Panc1 (cell line): ENCODE data around the gene PSD4. TPM values are rescaled to one million over a fixed set of nuclear protein-coding genes. Genes with fewer than 3 reads are reported as not detected.

Experiments
- ATAC-seq: fragments of 200-7000 bp; cut with Tn5 transposase; 2 replicates; pipeline ENCODE4 v1.9.1; 2020; ENCODE audit warnings: mild to moderate bottlenecking, moderate library complexity
- BruUV-seq: library from RNA; stranded (reverse); fragments of 400-500 nt; replicated peaks from 2 replicates; lab custom pipeline; 2021; lab: Mats Ljungman, UMichigan
- CTCF ChIA-PET: fragments of 300-600 bp; sonication (Branson Sonifier 250); formaldehyde crosslinking; loops from one replicate; lab custom pipeline; 2022; ENCODE audit warnings: antibody characterized with exemption; lab: Charles Lee
- POLR2A ChIA-PET: fragments of 300-600 bp; sonication (Branson Sonifier 250); formaldehyde crosslinking; loops from one replicate; lab custom pipeline; 2022; ENCODE audit warnings: antibody characterized with exemption; lab: Charles Lee
- DNase-seq: peaks from one replicate; pipeline ENCODE4 v3.0.0-alpha.2; 2010; ENCODE audit warnings: low read depth, low spot score
- H3K27ac ChIP-seq: 2 replicates; pipeline ENCODE4 v1.5.1; 2011; ENCODE audit warnings: mild to moderate bottlenecking, low read length, inconsistent platforms
- H3K27me3 ChIP-seq: fragments of 200-500 bp; sonication (Bioruptor generic); 2 replicates; pipeline ENCODE4 v1.6.0; 2014; ENCODE audit warnings: low read length, inconsistent platforms; ENCODE audit not compliant: control insufficient read depth, insufficient read depth
- H3K36me3 ChIP-seq: fragments of 200-500 bp; sonication (Bioruptor generic); 2 replicates; pipeline ENCODE4 v1.5.1; 2014; ENCODE audit warnings: inconsistent platforms, mild to moderate bottlenecking, low read length, moderate library complexity; ENCODE audit not compliant: control insufficient read depth, insufficient read depth
- H3K4me1 ChIP-seq: 2 replicates; pipeline ENCODE4 v1.5.1; 2011; ENCODE audit warnings: inconsistent platforms, mild to moderate bottlenecking, low read length, moderate library complexity; ENCODE audit not compliant: control insufficient read depth, insufficient read depth
- H3K4me3 ChIP-seq, 2 experiments: 2 replicates each; pipeline ENCODE4 v1.5.1; 2011 to 2012; ENCODE audit warnings: low read depth in 2 of 2, low read length in 2 of 2, mild to moderate bottlenecking in 2 of 2, inconsistent platforms in 1 of 2, moderate library complexity in 1 of 2
- H3K9me3 ChIP-seq: fragments of 200-500 bp; sonication (Bioruptor generic); 2 replicates; pipeline ENCODE4 v1.5.1; 2014; ENCODE audit warnings: low read depth, mild to moderate bottlenecking, inconsistent platforms, low read length, moderate library complexity; ENCODE audit not compliant: control insufficient read depth, insufficient read depth
- POLR2AphosphoS5 ChIP-seq: IDR thresholded peaks from 2 replicates; pipeline ENCODE4 v1.6.1; 2012; ENCODE audit warnings: mild to moderate bottlenecking, low read depth, low read length, moderate library complexity
- SIN3A ChIP-seq: IDR thresholded peaks from 2 replicates; pipeline ENCODE4 v1.6.1; 2012; ENCODE audit warnings: low read depth, mild to moderate bottlenecking, low read length, moderate library complexity, borderline replicate concordance; ENCODE audit not compliant: insufficient read depth
- TCF7L2 ChIP-seq: IDR thresholded peaks from 2 replicates; pipeline ENCODE4 v1.6.1; 2011; ENCODE audit warnings: mild to moderate bottlenecking, low read depth, low read length, inconsistent platforms
- in situ Hi-C: cut with HindIII; loops from 2 replicates; pipeline ENCODE4 v1.10.0; 2016; ENCODE audit warnings: low sequenced_read_pairs, low pct_unique_long_range_greater_than_20kb
- intact Hi-C: fragments of 100-400 bp; cut with micrococcal nuclease; formaldehyde crosslinking; loops from one replicate; pipeline ENCODE4 v1.10.0; 2022; ENCODE audit not compliant: unreplicated experiment
- total RNA-seq: library from RNA; stranded (reverse); gene quantifications from one replicate; pipeline ENCODE4 v1.2.1, GENCODE V29; 2021; ENCODE audit not compliant: unreplicated experiment
- TF ChIP-seq, protein P1 (sequence below), 2 experiments: IDR thresholded peaks; 2 replicates each; pipeline ENCODE4 v1.6.1; 2011 to 2012; ENCODE audit warnings: low read depth in 2 of 2, control low read depth in 1 of 2, low read length in 1 of 2, mild to moderate bottlenecking in 1 of 2, moderate library complexity in 1 of 2; ENCODE audit not compliant: insufficient read depth in 1 of 2
- TF ChIP-seq, protein P2 (sequence below): fragments of 450-650 bp; IDR thresholded peaks from 2 replicates; pipeline ENCODE4 v1.5.1; 2017; ENCODE audit warnings: mild to moderate bottlenecking

The PSD4 gene
- total RNA-seq, 1 experiment from 2014 or later: 3.6 TPM

DNA sequence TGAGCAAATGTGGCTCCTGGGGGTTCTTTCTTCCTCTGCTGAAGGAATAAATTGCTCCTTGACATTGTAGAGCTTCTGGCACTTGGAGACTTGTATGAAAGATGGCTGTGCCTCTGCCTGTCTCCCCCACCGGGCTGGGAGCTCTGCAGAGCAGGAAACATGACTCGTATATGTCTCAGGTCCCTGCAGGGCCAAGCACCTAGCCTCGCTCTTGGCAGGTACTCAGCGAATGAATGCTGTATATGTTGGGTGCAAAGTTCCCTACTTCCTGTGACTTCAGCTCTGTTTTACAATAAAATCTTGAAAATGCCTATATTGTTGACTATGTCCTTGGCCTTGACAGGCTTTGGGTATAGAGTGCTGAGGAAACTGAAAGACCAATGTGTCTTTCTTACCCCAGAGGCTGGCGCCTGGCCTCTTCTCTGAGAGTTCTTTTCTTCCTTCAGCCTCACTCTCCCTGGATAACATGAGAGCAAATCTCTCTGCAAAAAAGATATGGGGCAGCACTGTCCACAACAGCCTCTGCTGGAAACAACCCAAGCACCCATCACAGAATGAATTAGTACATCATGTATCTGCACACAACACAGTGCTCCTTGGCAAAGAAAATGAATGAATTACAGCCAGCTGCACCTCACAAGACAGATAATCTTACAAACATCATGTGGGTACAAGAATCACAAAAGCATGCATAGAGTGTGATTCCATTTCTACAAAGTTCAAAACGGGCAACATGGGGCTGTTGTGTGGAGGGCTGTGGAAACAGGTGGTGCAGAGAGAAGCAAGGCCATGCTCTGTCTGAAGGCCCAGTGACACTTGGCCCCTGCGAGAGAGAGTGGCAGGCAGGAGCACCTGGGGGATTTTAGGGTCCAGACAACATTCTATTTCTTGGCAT is 39.8 kb upstream of the PSD4 start:
- ChIA-PET CTCF (interaction anchor here (0.7 kb wide), 1 partner anchor 51 kb away, joined by 3 read pairs; no protein-coding TSS in a partner anchor), POLR2A (no interaction called here)
- Histone ChIP-seq H3K4me3 (no peak overlapping the region), H3K9me3 (no peaks in the 10 kb centered on the region), H3K27me3 (no peaks in the 10 kb centered on the region), H3K4me1 (no peaks in the 10 kb centered on the region), H3K36me3 (no peaks in the 10 kb centered on the region), H3K27ac (no peak overlapping the region)
- BruUV-seq: no TSS peak
- TF ChIP-seq, protein P1, sequence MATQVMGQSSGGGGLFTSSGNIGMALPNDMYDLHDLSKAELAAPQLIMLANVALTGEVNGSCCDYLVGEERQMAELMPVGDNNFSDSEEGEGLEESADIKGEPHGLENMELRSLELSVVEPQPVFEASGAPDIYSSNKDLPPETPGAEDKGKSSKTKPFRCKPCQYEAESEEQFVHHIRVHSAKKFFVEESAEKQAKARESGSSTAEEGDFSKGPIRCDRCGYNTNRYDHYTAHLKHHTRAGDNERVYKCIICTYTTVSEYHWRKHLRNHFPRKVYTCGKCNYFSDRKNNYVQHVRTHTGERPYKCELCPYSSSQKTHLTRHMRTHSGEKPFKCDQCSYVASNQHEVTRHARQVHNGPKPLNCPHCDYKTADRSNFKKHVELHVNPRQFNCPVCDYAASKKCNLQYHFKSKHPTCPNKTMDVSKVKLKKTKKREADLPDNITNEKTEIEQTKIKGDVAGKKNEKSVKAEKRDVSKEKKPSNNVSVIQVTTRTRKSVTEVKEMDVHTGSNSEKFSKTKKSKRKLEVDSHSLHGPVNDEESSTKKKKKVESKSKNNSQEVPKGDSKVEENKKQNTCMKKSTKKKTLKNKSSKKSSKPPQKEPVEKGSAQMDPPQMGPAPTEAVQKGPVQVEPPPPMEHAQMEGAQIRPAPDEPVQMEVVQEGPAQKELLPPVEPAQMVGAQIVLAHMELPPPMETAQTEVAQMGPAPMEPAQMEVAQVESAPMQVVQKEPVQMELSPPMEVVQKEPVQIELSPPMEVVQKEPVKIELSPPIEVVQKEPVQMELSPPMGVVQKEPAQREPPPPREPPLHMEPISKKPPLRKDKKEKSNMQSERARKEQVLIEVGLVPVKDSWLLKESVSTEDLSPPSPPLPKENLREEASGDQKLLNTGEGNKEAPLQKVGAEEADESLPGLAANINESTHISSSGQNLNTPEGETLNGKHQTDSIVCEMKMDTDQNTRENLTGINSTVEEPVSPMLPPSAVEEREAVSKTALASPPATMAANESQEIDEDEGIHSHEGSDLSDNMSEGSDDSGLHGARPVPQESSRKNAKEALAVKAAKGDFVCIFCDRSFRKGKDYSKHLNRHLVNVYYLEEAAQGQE (IDR thresholded peaks at IDR 0.05; ENCODE audit: insufficient read depth in 1 of 2, low read depth in 2 of 2, low read length in 1 of 2): no peak
- TF ChIP-seq, protein P2, sequence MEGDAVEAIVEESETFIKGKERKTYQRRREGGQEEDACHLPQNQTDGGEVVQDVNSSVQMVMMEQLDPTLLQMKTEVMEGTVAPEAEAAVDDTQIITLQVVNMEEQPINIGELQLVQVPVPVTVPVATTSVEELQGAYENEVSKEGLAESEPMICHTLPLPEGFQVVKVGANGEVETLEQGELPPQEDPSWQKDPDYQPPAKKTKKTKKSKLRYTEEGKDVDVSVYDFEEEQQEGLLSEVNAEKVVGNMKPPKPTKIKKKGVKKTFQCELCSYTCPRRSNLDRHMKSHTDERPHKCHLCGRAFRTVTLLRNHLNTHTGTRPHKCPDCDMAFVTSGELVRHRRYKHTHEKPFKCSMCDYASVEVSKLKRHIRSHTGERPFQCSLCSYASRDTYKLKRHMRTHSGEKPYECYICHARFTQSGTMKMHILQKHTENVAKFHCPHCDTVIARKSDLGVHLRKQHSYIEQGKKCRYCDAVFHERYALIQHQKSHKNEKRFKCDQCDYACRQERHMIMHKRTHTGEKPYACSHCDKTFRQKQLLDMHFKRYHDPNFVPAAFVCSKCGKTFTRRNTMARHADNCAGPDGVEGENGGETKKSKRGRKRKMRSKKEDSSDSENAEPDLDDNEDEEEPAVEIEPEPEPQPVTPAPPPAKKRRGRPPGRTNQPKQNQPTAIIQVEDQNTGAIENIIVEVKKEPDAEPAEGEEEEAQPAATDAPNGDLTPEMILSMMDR: no peak
- TF ChIP-seq POLR2AphosphoS5 (no peak), TCF7L2 (no peak), SIN3A (no peak)
- ATAC-seq (no peak), DNase-seq (no peak)
- in situ Hi-C loops: no loop called here
- intact Hi-C loops: no loop called here

DNA sequence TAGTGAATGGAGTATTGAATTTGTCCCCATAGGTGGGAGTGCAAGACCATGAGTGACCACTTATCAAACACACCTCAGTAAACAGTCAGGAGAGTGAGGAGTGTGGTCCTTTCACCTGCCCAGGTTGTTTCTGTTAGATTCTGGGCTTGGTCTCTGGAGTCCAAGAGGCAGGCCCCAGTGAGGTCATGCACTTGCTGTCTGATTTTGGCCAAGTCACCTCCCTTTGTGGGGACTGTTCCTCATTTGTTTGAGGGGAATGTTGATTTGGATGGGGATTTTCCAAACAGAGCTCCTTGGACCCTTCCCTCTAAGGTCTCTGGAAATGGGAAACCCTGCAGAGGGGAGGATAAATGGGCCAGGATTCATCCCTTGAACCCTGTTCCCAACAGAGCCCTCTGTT is 39.1 kb upstream of the PSD4 start:
- DNase-seq (no peak), ATAC-seq (no peak)
- no peaks in the 10 kb centered on the region for H3K9me3 ChIP-seq
- no peak overlapping the region for H3K4me3 ChIP-seq
- no peak for TF ChIP-seq SIN3A
- TF ChIP-seq, protein P2: no peak
- TF ChIP-seq POLR2AphosphoS5: no peak
- TF ChIP-seq, protein P1 (IDR thresholded peaks at IDR 0.05; ENCODE audit: insufficient read depth in 1 of 2, low read depth in 2 of 2, low read length in 1 of 2): no peak
- no peak for TF ChIP-seq TCF7L2
- H3K36me3 ChIP-seq: no peaks in the 10 kb centered on the region
- no peak overlapping the region for H3K27ac ChIP-seq
- no peaks in the 10 kb centered on the region for H3K4me1 ChIP-seq
- no peaks in the 10 kb centered on the region for H3K27me3 ChIP-seq
- no TSS peak for BruUV-seq
- in situ Hi-C loops (no loop called here), intact Hi-C loops (loop anchor here (5.0 kb wide), 3 partner anchors 68 to 258 kb away; no protein-coding TSS in a partner anchor)
- CTCF ChIA-PET: no interaction called here
- POLR2A ChIA-PET: no interaction called here
